GM10847 (cell line): Measurements from ENCODE around the gene OR2V2.

ENCODE experiments used
- POLR2A ChIP-seq: IDR thresholded peaks from 2 replicates; pipeline ENCODE4 v1.6.1; 2011; ENCODE audit not compliant: insufficient read length; ENCODE audit errors: extremely low read depth

OR2V2 gene

GRCh38 chr5:181184845-181185216 lies 37.4 kb downstream of the OR2V2 start:
- no peak for TF ChIP-seq POLR2A

GRCh38 chr5:181185560-181185959 lies 38.2 kb downstream of the OR2V2 start:
- TF ChIP-seq POLR2A, result no peak

- TF ChIP-seq POLR2A, result no peak
Observed at GRCh38 chr5:181186022-181186421, 38.6 kb downstream of the OR2V2 start.

- TF ChIP-seq POLR2A, result no peak
Observed at GRCh38 chr5:181186986-181187499, 39.7 kb downstream of the OR2V2 start.

GRCh38 chr5:181187500-181188213 lies 40.3 kb downstream of the OR2V2 start:
- TF ChIP-seq POLR2A, result no peak

- TF ChIP-seq POLR2A, result no peak
Observed at GRCh38 chr5:181188700-181189362, 41.4 kb downstream of the OR2V2 start.

GRCh38 chr5:181189363-181189961 lies 42.1 kb downstream of the OR2V2 start:
- TF ChIP-seq POLR2A, result no peak

- peak; percentile 15 for TF ChIP-seq POLR2A
Observed at GRCh38 chr5:181189962-181190710, 42.8 kb downstream of the OR2V2 start.

- no peak for TF ChIP-seq POLR2A
Observed at GRCh38 chr5:181190711-181191525, 43.5 kb downstream of the OR2V2 start.

- TF ChIP-seq POLR2A, result peak; percentile 61
Observed at GRCh38 chr5:181191526-181192336, 44.3 kb downstream of the OR2V2 start.

GRCh38 chr5:181192337-181193046 lies 45.1 kb downstream of the OR2V2 start:
- TF ChIP-seq POLR2A, result no peak

GRCh38 chr5:181193656-181194055 lies 46.3 kb downstream of the OR2V2 start:
- TF ChIP-seq POLR2A, result no peak
